LNCaP clone FGC (cell line): ENCODE data around the gene GPC6.

Experiments
- DNase-seq: peaks from one replicate; pipeline ENCODE4 v3.0.0-alpha.2; 2011; ENCODE audit warnings: low read depth
- H3K4me3 ChIP-seq: 2 replicates; pipeline ENCODE4 v1.5.1; 2011; ENCODE audit warnings: mild to moderate bottlenecking, low read depth, low read length, control low read depth
- TF ChIP-seq, protein P1 (sequence below): IDR thresholded peaks from 2 replicates; pipeline ENCODE4 v1.5.1; 2012; ENCODE audit warnings: mild to moderate bottlenecking; ENCODE audit not compliant: control insufficient read depth, insufficient read depth; ENCODE audit errors: extremely low read depth

Gene GPC6

DNA sequence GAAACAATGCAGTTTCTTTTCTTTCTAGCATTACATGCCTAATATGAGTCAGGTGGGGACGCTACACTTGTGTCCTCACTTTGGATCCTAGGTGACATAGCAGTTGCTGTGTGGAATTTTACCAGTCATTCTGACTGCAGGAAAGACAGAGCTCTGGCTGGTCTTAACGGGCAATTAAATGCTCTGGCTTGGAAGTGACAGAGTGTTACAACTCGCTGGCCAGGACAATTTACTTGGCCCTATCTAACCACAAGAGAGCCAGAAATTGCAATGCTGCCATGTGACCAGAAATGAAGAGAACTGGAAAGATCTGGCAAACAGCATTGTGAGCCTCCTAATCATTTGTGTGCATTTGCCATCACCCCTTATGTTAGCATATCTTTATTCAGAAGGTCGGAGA is 901.8 kb downstream of the GPC6 start:
- no peak overlapping the region for H3K4me3 ChIP-seq
- TF ChIP-seq, protein P1, sequence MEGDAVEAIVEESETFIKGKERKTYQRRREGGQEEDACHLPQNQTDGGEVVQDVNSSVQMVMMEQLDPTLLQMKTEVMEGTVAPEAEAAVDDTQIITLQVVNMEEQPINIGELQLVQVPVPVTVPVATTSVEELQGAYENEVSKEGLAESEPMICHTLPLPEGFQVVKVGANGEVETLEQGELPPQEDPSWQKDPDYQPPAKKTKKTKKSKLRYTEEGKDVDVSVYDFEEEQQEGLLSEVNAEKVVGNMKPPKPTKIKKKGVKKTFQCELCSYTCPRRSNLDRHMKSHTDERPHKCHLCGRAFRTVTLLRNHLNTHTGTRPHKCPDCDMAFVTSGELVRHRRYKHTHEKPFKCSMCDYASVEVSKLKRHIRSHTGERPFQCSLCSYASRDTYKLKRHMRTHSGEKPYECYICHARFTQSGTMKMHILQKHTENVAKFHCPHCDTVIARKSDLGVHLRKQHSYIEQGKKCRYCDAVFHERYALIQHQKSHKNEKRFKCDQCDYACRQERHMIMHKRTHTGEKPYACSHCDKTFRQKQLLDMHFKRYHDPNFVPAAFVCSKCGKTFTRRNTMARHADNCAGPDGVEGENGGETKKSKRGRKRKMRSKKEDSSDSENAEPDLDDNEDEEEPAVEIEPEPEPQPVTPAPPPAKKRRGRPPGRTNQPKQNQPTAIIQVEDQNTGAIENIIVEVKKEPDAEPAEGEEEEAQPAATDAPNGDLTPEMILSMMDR = no peak
- DNase-seq = peak; percentile 59

GRCh38 chr13:94129490-94129894 is 902.9 kb downstream of the GPC6 start:
- DNase-seq = no peak
- TF ChIP-seq, protein P1 = no peak
- H3K4me3 ChIP-seq = no peak overlapping the region

DNA sequence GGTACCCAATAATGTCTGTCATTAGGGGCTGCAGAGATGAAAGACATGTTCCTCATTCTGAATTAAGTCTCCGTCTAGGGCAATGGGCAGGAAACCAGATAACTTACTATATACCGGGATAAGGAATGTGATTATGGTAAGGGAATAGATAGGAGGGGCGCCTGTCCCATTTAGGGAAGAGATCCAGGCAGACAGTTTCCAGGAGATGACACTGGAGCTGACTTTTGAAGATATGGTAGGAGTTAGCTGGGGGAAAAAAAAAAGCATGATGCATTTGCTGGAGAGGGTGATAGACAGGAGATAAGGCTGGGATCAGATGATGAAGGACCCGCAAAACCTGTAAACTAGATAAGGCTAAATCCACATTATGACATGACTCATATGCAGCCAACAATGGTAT is 912.2 kb downstream of the GPC6 start:
- no peak for DNase-seq
- TF ChIP-seq, protein P1 = no peak
- H3K4me3 ChIP-seq = no peak overlapping the region

- H3K4me3 ChIP-seq = no peak overlapping the region
- TF ChIP-seq, protein P1 = no peak
- no peak for DNase-seq
Observed at GRCh38 chr13:94139393-94139995, 912.9 kb downstream of the GPC6 start.

DNA sequence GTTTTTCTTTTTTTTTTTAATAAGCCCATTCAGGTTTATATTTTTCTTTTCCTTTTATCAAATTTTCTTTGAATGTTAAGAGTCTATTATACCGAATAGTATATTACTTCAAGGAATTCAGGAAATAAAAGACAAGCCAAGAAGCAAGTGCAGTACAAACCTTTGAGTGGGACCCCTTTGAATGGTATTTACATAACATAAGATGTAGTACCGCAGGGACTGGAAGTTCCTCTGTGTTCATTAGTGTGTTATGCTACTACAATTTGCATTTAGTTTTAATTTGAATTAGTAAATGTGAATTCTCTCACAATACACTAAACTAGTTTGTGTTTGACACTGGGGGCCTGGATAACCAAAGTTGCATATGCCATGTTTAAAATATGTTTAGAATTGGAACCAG is 913.4 kb downstream of the GPC6 start:
- DNase-seq = no peak
- H3K4me3 ChIP-seq = no peak overlapping the region
- TF ChIP-seq, protein P1 = no peak

GRCh38 chr13:94140511-94140910 is 913.9 kb downstream of the GPC6 start:
- no peak for DNase-seq
- H3K4me3 ChIP-seq = no peak overlapping the region
- TF ChIP-seq, protein P1 = no peak
